HPDE6-E6E7 (cell line): ENCODE data around the gene WDR82.

ENCODE experiments used
- DNase-seq: peaks from one replicate; pipeline ENCODE4 v3.0.0; 2011; ENCODE audit warnings: missing footprints; ENCODE audit errors: extremely low spot score

WDR82 gene

DNA sequence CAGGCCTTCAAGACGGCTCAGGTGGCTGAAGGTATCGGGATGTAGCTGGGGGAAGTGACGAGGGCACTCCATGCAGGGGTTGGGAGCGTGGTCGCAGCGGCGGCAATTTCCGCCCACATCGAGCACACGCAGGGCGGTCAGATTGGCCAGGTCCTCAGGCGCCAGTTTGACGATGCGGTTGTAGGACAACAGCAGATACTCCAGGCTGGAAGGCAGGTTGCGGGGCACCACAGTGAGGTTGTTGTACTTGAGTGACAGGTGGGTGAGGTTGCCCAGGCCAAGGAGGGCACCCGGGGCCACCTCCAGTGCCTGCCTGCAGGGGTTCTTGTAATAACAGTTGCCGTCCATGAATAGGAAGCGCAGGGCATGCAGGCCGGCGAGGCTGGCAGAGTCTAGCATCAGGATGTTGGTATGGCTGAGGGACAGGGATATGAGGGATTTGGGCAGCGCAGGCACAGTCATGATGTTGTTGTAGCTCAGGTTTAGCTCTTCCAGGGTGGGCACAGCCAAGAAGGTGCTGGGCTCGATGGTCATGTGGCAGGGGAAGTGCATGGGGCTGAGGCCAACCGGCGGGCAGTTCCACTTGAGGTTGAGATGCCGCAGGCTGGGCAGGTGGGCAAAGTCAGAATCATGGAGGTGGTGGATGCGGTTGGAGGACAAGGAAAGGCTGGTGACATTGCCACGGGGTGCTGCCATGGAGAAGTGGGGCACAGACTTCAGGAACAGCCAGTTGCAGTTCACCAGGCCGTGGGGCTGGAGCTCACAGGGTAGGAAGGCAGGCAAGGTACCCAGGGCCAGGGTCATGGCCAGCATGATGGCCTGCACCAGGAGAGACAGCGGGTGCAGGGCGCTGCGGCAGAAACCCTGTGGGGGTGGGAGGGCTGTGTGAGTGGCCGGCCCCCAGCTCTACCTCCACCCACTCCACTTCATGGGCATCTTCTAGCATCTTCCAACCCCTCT is 54.7 kb downstream of the WDR82 start:
- DNase-seq: no peak

GRCh38 chr3:52222319-52223221 is 55.9 kb downstream of the WDR82 start:
- DNase-seq: no peak

DNA sequence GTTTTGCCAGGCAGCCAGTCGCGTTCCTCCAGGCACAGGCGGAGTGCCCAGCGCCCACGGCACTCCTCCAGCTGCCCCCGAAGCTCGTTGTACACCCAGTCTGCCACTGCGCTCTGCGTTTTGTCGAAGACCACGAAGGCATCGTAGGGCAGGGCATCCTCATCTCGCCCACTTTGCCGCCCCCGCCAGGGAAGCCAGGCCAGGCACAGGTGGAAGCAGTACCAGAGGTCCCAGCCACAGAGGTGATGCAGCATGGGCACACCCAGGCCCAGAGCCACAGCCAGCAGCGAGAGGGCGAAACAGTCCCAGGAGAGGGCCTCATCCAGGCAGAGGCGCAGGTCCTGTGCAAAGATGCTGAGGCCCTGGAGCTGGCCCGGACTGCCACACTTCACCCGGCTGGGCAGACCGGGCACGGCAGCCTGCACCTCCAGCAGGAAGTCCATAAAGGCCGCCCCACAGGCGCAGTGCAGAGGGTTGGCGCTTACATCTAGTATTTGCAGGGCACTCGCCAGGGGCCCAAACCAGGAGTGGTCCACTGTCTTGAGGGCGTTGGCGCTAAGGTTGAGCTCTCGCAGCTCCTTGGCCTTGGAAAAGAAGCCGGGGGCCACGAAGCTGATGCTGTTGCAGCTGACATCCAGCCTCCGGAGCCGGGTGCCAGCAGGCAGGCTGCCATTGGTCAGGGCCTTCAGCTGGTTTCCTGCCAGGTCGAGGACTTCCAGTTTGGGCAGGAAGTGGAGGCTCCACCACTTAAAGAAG is 56.7 kb downstream of the WDR82 start:
- DNase-seq: no peak

DNA sequence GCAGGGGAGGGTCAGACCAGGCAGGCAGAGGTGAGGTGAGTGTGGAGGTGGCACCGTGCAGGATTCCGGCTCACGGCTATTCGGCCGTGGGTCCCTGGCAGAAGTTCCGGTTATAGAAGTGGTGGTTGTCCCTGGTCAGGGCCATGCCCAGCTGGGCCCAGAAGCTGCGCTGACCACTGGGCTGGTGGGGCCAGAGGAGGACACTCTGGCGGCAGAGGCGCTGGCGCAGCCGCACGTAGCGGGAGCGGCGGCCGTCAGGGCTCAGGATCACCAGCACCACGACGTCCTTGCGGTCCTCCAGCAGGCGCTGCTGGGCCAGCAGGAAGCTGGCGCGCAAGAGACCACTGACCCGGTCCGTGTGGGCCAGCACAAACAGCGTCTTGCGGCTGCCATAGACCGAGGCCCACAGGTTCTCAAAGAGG is 57.3 kb downstream of the WDR82 start:
- no peak for DNase-seq

DNA sequence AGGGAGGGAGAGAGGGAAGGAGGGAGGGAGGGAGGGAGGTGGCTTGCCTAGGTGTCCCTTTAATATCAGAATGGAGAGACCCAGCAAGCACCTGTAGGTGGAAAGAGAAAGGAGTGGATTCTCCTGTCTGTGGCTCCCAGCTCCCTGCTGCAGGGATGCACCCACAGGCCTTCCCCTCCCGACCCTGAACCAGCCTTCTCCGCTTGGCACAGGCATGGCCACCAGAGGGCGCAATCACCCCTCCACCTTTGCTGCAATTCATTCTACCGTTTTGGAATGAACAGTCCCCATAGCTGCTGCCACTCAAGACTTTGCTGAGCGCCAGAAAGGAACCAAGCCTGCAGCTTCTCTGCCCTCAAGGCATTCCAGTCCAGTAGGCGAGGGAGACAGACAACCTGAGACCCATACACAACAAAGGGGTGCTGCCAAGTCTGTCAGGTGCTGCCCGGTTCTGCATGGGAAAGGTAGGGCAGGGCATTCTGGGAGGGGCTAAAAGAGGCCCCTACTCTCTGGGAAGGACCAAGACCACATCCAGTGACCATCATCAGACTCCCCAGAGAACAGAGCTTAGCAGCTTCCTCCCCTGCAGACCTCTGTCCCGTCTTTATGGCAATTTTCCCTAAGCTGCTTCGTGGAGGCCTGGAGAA is 57.9 kb downstream of the WDR82 start:
- peak; percentile 32 for DNase-seq

DNA sequence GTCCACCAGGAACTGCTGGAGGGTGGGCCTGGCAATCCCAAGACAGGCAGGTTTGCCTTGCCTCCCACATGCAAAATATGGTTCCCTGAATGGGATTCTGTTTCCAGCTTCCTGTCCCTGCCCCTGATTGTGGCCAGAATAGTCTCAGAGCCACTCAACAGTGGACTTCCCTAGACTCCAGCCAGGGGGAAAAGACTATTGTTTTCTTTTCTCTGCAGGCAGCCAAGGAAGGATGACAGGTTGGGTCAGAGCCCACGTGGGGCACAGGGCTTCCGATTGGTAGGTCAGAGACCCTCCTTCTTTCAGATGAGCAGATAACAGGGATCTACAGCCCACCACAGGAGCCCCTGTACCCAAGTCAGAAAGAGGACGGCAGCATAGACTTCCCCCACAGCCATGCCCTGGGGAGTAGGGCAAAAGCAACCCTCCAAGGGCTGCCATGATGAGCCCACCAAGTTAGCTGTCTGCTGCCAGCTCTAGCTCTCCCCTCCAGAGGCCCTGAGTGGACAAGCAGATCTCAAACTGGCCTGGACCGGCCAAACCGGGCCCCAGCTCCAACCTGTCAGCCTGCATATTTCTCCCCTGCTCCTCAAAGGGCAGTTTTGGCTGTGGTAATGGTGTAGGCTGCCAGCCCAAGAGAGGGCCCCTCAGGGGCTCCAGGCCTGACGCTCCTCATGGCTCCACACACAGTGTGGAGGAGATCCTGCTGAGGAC is 59.4 kb downstream of the WDR82 start:
- no peak for DNase-seq

- no peak for DNase-seq
These were observed 60.0 kb downstream of the WDR82 start for GRCh38 chr3:52218454-52218853.

DNA sequence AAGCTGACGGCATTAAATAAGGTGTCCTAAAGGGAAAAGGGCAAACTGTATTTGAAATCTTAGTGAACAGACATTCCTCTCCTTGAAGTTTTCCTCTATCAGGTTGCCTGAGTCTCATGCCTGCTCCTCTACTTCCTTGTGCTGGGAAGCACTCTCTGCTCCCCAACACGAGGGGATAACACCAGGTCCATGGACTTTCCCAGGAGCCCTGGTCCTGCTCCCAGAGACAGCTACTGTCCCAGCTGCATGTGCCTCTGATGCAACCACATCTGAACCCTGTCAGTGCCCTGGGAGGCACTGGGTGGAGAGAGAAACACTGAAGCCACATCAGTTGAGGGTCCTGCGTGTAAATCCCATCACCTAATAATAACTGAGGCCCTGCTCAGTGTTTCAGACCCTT is 60.4 kb downstream of the WDR82 start:
- no peak for DNase-seq

DNA sequence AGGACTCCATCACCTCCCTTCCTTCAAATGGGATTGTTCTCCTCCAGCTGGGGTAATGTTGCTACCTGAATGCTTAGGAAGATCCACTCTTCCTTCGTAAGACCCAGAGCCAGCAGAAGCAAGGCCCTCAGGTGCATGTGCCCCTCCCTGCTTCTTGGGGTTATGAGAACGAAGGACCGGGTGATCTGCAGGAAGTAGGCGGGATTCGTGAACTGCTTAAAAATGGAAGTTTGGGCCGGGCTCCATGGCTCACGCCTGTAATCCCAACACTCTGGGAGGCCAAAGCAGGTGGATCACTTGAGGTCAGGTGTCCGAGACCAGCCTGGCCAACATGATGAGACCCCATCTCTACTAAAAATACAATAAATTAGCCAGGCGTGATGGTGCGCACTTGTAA is 61.0 kb downstream of the WDR82 start:
- DNase-seq: no peak

- DNase-seq: peak; percentile 76
These were observed 61.7 kb downstream of the WDR82 start for GRCh38 chr3:52216585-52217408.

DNA sequence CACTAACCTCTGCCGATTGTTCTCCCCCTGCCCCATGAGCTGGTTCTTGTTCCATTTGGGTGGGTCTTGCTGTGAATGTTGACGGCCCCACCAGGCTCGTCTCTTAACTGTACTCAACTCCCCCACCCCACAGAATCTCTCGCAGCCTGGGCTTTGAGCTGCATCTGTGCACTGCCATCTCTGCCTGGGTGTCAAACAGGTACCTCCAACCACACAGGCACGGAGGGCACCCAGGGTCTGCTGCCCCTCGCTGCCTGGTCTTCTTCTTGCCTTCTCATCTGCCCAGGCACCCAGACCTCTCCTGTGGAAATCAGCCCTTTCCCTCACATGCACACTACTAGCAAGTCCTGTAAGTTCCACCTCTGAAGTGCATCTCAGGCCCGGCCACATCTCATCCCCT is 63.1 kb downstream of the WDR82 start:
- DNase-seq: no peak

DNA sequence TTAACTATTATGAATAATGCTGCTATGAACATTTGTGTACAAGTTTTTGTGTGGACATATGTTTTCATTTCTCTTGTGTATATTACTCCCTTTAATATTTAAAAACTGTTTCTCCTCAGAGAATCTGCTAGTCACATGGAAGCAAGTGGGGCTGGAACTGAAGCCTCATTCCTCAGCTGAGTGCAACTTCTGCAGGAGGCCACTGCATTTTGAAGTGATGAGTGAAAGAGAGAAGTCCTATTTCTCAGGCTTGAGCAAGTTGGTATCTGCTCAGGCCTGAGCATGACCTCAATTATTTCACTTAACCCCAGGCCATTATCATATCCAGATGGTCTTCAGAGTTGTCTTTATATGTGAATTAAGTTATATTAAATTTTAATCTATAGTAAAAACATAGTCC is 64.5 kb downstream of the WDR82 start:
- DNase-seq: no peak

DNA sequence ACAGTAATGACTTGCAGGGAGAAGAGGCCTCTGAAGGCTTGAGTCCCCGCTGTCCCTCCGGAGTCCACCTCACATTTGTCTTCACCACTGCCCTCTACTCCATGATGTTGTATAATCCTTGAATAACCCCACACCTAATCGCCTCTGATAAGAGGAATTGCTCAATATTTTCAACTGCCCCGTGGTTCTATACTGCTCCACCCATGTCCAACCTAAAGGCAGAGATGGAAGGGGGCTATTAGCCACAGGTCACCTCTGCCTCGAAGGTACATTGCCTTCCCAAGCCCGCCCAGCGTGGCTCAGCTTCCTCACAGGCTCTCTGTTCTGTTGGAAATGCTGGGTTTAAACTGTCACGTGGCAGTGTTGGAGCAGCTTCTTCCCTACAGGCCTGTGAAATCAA is 65.4 kb downstream of the WDR82 start:
- no peak for DNase-seq

DNA sequence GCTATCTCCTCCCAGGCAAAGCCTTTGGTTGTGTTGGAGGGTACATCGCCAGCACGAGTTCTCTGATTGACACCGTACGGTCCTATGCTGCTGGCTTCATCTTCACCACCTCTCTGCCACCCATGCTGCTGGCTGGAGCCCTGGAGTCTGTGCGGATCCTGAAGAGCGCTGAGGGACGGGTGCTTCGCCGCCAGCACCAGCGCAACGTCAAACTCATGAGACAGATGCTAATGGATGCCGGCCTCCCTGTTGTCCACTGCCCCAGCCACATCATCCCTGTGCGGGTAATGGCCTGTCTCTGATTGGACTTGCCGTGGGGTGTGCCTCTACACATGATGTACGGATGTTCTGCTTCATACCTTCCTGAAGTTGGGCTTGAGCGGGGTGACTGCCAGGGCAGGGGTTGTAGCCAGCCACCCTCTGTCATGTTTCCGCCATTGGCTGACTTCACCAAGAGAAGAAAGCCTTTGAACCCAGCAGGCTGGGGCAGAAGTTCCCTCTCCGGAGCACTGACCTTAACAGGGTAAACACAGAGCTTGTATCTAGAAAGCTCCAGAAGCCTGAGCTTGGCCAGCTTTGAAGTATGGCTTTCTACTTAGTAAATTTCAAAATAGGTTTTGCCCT is 67.1 kb downstream of the WDR82 start:
- no peak for DNase-seq

DNA sequence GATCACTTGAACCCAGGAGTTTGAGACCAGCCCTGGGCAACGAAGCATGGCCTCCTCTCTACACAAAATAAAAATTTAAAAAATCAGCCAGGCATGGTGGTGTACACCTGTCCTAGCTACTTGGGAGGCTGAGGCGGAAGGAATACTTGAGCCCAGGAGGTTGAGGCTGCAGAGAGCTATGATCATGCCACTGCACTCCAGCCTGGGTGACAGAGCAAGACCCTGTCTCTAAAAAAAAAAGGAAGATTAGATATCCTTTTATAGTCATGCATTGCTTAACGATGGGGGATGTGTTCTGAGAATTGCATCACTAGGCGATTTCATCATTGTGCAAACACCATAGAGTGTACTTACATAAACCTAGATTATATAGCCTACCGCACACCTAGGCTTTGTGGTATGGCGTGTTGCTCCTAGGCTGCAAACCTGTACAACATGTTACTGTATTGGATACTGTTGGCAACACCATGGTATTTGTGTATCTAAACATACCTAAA is 67.9 kb downstream of the WDR82 start:
- no peak for DNase-seq

- DNase-seq: no peak
These were observed 68.4 kb downstream of the WDR82 start for GRCh38 chr3:52210037-52210436.

- no peak for DNase-seq
These were observed 69.9 kb downstream of the WDR82 start for GRCh38 chr3:52208556-52208955.

GRCh38 chr3:52205727-52206372 is 72.6 kb downstream of the WDR82 start:
- DNase-seq: no peak
